ENCODE measurements around the gene STK10. TPM values are rescaled to one million over a fixed set of nuclear protein-coding genes. Genes with fewer than 3 reads are reported as not detected.
A peak's percentile ranks its signal among the peaks of the same experiment; 100 is the strongest.

STK10 gene
- polyA plus RNA-seq, 3 donors, result 21.5 to 180 (median 47.4) TPM

DNA sequence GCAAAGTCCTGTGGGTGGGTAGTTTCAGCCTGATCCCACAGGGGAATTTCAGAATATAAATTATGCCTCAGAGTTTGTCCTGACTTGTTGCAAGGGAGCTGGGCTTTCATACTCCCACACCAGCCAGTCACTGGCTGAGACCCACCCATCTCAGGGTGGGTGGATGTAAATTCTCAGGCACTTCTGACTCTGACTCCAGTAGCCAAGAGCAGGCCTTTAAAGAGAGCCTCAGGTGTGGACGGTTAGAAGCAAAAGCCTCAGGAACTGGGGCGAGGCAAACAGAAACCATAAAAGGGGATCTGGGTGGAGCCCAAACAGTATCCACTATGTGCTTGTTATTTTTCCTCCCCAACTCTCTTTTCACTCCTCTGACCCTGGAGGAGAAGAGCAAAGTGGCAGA lies 153.0 kb downstream of the STK10 start:
- H3K27me3 Mint-ChIP-seq (ENCODE audit: low read depth in 3 of 3), result peaks cover 0 to 3% (median 2%) of the 10 kb centered on the region in 3 donors

DNA sequence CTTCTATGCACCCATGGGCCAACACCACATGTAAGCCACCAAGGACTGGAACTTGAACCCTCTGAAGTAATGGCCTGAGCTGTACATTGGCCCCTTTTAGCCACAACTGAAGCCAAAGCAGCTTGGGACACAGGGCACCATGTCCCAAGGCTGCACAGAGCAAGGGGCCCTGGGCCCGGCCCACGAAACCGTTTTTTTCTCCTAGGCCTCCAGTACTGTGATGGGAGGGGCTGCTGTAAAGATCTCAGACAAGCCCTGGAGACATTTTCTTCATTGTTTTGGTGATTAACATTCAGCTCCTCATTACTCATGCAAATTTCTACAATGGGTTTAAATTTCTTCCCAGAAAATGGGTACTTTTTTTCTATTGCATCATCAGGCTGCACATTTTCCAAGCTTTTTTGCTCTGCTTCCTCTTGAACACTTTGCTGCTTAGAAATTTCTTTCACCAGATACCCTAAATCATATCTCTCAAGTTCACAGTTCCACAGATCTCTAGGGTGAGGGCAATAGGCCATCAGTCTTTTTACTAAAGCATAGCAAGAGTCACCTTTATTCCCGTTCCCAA lies 156.0 kb downstream of the STK10 start:
- Histone ChIP-seq H3K4me1 (ENCODE audit: control insufficient read depth in 1 of 2, insufficient read depth in 2 of 2, low read length in 2 of 2) (peaks cover 7 to 8% of the 10 kb centered on the region in 2 donors), H4K20me1 (ENCODE audit: insufficient read depth, low read length) (no peaks in the 10 kb centered on the region), H3K27me3 (ENCODE audit: control insufficient read depth in 2 of 2, insufficient read depth in 2 of 2, low read length in 2 of 2) (no peaks in the 10 kb centered on the region), H3K36me3 (replicated peaks in 1 of 2; ENCODE audit: control insufficient read depth in 1 of 2, insufficient read depth in 2 of 2, low read length in 2 of 2) (no peaks in the 10 kb centered on the region), H3K27ac (ENCODE audit: low read depth in 1 of 2, low read length in 2 of 2) (no peak overlapping the region), H3K9ac (ENCODE audit: insufficient read depth, low read length, poor library complexity, severe bottlenecking) (no peak overlapping the region), H3K79me2 (ENCODE audit: insufficient read depth, low read length) (no peaks in the 10 kb centered on the region), H2AFZ (ENCODE audit: insufficient read depth, low read depth, low read length, poor library complexity, severe bottlenecking) (no peak overlapping the region), H3K4me2 (replicated peaks; ENCODE audit: extremely low read depth, low read length, poor library complexity, severe bottlenecking) (no peak overlapping the region), H3K9me3 (replicated peaks in 1 of 2; ENCODE audit: control insufficient read depth in 1 of 2, insufficient read depth in 1 of 2, low read length in 2 of 2) (peaks cover 0 to 8% of the 10 kb centered on the region in 2 donors), H3K4me3 (replicated peaks in 1 of 3; ENCODE audit: low read depth in 2 of 3, low read length in 3 of 3) (no peak overlapping the region)
- peaks cover 4 to 18% (median 10%) of the 10 kb centered on the region in 7 donors for H3K9me3 Mint-ChIP-seq
- intact Hi-C loops (cut with micrococcal nuclease), result no loop called here
- H3K4me1 Mint-ChIP-seq, result peaks cover 9% of the 10 kb centered on the region
- H3K27me3 Mint-ChIP-seq (ENCODE audit: low read depth in 3 of 3), result peaks cover 0 to 2% (median 0%) of the 10 kb centered on the region in 3 donors
- WGBS (ENCODE audit: insufficient coverage), result 100% methylated on average over 2 of the region's 4 CpGs
- TF ChIP-seq, protein P1, sequence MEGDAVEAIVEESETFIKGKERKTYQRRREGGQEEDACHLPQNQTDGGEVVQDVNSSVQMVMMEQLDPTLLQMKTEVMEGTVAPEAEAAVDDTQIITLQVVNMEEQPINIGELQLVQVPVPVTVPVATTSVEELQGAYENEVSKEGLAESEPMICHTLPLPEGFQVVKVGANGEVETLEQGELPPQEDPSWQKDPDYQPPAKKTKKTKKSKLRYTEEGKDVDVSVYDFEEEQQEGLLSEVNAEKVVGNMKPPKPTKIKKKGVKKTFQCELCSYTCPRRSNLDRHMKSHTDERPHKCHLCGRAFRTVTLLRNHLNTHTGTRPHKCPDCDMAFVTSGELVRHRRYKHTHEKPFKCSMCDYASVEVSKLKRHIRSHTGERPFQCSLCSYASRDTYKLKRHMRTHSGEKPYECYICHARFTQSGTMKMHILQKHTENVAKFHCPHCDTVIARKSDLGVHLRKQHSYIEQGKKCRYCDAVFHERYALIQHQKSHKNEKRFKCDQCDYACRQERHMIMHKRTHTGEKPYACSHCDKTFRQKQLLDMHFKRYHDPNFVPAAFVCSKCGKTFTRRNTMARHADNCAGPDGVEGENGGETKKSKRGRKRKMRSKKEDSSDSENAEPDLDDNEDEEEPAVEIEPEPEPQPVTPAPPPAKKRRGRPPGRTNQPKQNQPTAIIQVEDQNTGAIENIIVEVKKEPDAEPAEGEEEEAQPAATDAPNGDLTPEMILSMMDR (IDR thresholded peaks at IDR 0.05), result no peak
- peaks cover 6 to 7% of the 10 kb centered on the region in 2 donors for H3K36me3 Mint-ChIP-seq
- no peak overlapping the region for H3K4me3 Mint-ChIP-seq
- DNase-seq, result no peak
- H3K27ac Mint-ChIP-seq, result no peak overlapping the region

More for the DNA sequence above, 153.0 kb downstream of the STK10 start:
- peak overlapping the region; percentile 17 for H3K4me2 ChIP-seq (replicated peaks; ENCODE audit: extremely low read depth, low read length, poor library complexity, severe bottlenecking)
- Mint-ChIP-seq H3K27ac (no peak overlapping the region), H3K4me1 (peaks cover 11% of the 10 kb centered on the region), H3K36me3 (peaks cover 6 to 7% of the 10 kb centered on the region in 2 donors), H3K9me3 (peaks cover 4 to 18% (median 10%) of the 10 kb centered on the region in 7 donors), H3K4me3 (peak overlapping the region in 1 of 2 donors; percentile 12)
- peak overlapping the region; percentile 21 for H3K9ac ChIP-seq (ENCODE audit: insufficient read depth, low read length, poor library complexity, severe bottlenecking)
- no peak for DNase-seq
- no peaks in the 10 kb centered on the region for H3K79me2 ChIP-seq (ENCODE audit: insufficient read depth, low read length)
- H3K27me3 ChIP-seq (ENCODE audit: control insufficient read depth in 2 of 2, insufficient read depth in 2 of 2, low read length in 2 of 2), result no peaks in the 10 kb centered on the region
- intact Hi-C loops (cut with micrococcal nuclease), result no loop called here
- H2AFZ ChIP-seq (ENCODE audit: insufficient read depth, low read depth, low read length, poor library complexity, severe bottlenecking), result no peak overlapping the region
- 0% methylated on average over 1 of the region's 2 CpGs for WGBS (ENCODE audit: insufficient coverage)
- H3K36me3 ChIP-seq (replicated peaks in 1 of 2; ENCODE audit: control insufficient read depth in 1 of 2, insufficient read depth in 2 of 2, low read length in 2 of 2), result no peaks in the 10 kb centered on the region
- H3K27ac ChIP-seq (ENCODE audit: low read depth in 1 of 2, low read length in 2 of 2), result no peak overlapping the region
- peaks cover 0 to 8% of the 10 kb centered on the region in 2 donors for H3K9me3 ChIP-seq (replicated peaks in 1 of 2; ENCODE audit: control insufficient read depth in 1 of 2, insufficient read depth in 1 of 2, low read length in 2 of 2)
- no peak overlapping the region for H3K4me3 ChIP-seq (replicated peaks in 1 of 3; ENCODE audit: low read depth in 2 of 3, low read length in 3 of 3)
- peaks cover 2% of the 10 kb centered on the region for H4K20me1 ChIP-seq (ENCODE audit: insufficient read depth, low read length)
- peaks cover 7 to 8% of the 10 kb centered on the region in 2 donors for H3K4me1 ChIP-seq (ENCODE audit: control insufficient read depth in 1 of 2, insufficient read depth in 2 of 2, low read length in 2 of 2)
- TF ChIP-seq, protein P1 (IDR thresholded peaks at IDR 0.05), result no peak
